Fibroblast of villous mesenchyme (primary cell): ENCODE measurements around the gene TUBGCP3. TPM values are rescaled to one million over a fixed set of nuclear protein-coding genes. Genes with fewer than 3 reads are reported as not detected.

ENCODE experiments used
- DNase-seq: peaks from one replicate; pipeline ENCODE4 v3.0.0-alpha.2; 2010; ENCODE audit warnings: low read depth
- H3K4me3 ChIP-seq: 2 replicates; pipeline ENCODE4 v1.5.1; 2011; ENCODE audit warnings: low read depth, mild to moderate bottlenecking, low read length
- total RNA-seq: library from RNA; depleted of rRNA; stranded (reverse); fragments of >200 nt; gene quantifications from 2 replicates; pipeline ENCODE4 v1.2.3, GENCODE V29; 2012
- TF ChIP-seq, protein P1 (sequence below): IDR thresholded peaks from 2 replicates; pipeline ENCODE4 v1.5.1; 2012; ENCODE audit warnings: low read depth, mild to moderate bottlenecking, low read length; ENCODE audit not compliant: insufficient read depth

Gene TUBGCP3
- total RNA-seq, 1 donor = 15.5 TPM

DNA sequence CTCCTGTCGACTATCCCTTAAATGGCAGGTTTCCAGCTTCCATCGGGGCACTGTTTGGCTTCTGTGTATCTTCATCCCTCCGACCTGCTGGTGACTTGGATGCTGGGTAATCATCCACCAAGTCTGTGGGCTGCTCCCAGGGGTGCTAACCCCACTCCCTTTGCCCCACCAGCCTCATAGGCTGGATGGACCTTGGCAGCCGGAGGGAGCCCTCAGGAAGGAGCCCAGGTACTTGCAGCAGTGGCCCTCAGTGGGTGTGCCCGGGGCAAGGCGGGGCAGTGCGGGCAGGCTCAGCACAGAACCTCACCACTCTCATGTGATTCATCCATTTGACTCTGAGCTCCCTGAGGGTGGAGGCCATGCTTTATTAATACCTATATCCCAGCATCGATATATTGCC, 27.4 kb upstream of the TUBGCP3 start:
- H3K4me3 ChIP-seq = no peak overlapping the region
- no peak for DNase-seq
- TF ChIP-seq, protein P1, sequence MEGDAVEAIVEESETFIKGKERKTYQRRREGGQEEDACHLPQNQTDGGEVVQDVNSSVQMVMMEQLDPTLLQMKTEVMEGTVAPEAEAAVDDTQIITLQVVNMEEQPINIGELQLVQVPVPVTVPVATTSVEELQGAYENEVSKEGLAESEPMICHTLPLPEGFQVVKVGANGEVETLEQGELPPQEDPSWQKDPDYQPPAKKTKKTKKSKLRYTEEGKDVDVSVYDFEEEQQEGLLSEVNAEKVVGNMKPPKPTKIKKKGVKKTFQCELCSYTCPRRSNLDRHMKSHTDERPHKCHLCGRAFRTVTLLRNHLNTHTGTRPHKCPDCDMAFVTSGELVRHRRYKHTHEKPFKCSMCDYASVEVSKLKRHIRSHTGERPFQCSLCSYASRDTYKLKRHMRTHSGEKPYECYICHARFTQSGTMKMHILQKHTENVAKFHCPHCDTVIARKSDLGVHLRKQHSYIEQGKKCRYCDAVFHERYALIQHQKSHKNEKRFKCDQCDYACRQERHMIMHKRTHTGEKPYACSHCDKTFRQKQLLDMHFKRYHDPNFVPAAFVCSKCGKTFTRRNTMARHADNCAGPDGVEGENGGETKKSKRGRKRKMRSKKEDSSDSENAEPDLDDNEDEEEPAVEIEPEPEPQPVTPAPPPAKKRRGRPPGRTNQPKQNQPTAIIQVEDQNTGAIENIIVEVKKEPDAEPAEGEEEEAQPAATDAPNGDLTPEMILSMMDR = no peak

DNA sequence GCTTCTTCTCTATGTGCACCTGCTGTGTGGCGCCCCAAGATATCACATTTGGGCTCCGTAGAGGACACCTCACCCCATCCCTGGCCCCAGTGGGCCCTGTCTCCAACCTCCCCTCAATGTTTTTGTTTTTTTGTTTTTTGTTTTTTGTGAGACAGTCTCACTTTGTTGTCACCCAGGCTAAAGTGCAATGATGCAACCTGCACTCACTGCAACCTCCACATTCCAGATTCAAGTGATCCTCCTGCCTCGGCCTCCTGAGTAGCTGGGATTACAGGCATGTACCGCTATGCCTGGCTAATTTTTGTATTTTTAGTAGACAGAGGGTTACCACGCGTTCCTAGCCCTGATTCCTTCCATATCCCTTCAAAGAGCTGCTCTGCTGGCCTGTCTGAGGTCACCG, 26.9 kb upstream of the TUBGCP3 start:
- H3K4me3 ChIP-seq = no peak overlapping the region
- TF ChIP-seq, protein P1 = no peak
- DNase-seq = no peak

DNA sequence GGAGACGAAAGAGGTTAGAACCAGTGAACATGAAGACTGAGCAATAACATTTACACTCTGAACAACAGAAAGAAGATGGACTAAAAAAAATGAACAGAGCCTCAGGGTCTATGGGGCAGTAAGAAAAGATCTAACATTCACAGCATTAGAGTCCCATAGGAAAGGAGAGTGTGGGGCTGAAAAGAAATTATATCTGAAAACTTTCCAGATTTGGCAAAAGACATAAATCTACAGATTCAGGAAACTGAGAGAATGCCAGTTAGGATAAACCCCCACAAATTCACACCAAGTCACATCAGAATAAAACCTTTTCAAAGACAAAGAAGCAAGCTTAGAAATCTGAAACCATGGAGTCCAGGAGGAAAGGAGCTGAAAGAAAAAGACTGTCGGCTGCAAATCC, 20.3 kb upstream of the TUBGCP3 start:
- H3K4me3 ChIP-seq = no peak overlapping the region
- TF ChIP-seq, protein P1 = no peak

DNA sequence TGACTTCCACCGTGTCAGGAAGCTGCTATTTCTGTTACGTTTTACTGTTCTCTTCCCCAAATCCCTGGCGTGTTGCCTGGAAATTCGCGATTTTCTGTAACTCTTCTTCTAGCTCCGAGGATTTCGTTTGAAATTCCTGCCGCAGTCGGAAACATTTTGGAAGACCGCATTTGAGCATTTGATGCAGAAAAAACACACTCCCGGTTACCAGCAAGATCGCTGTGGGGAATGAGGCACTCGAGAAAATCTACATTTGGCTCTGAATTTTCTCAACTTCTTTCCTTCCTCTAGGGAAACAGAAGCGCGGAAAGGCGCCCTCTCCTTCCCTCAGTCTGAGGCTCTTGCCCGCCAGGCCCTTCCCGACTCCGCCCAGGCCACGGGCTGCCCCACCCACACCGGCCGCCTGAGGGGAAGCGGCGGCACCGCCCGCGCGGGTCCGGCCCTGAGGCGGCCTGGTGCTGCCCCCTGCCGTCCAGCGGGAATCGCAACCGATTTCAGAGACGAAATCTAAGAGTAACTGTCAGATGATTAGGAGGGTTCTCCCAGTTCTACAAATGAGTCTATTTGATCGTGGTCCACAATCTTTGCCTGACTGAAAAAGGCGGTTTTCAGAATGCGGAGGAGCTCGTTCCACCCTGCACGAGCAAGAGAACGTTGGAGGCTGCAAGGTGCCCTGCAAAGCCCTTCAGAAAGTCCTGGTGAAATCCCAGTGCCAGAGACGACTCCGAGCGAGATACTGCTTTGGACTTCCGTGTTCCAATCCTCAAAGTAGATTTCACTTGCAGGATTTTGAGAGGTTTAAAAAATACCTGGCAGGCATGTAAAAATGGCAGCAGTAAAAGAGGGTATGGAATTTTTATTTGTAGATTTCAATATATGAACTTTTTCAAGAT, 18.4 kb upstream of the TUBGCP3 start:
- TF ChIP-seq, protein P1 = peak; percentile 93

More for the DNA sequence above, 20.3 kb upstream of the TUBGCP3 start:
- DNase-seq = no peak

DNA sequence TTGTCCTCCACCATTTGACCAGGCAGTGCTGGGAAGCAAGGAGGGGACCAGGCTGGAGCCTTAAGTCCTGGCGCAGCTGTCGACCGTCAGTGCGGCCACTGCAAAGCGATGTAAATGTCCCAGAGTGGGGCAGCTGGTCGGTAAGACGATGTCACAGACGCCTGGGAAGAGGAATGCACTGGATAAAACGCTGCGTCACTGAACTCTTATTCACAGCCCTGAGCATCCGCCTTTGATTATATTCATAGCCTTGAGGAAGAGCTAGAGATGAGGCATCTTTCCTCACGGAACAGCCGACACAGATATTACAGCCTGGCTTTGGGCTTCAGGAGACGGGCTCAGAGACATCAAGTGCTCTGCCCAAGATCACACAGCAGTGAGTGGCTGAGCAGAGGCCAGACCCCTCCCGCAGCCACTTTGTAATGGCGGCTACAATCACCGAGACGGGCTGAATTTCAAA, 17.6 kb upstream of the TUBGCP3 start:
- DNase-seq = peak; percentile 24
- TF ChIP-seq, protein P1 = no peak
- H3K4me3 ChIP-seq = peak overlapping the region; percentile 72

More for the DNA sequence above, 18.4 kb upstream of the TUBGCP3 start:
- H3K4me3 ChIP-seq = peak overlapping the region; percentile 72
- peak; percentile 88 for DNase-seq

DNA sequence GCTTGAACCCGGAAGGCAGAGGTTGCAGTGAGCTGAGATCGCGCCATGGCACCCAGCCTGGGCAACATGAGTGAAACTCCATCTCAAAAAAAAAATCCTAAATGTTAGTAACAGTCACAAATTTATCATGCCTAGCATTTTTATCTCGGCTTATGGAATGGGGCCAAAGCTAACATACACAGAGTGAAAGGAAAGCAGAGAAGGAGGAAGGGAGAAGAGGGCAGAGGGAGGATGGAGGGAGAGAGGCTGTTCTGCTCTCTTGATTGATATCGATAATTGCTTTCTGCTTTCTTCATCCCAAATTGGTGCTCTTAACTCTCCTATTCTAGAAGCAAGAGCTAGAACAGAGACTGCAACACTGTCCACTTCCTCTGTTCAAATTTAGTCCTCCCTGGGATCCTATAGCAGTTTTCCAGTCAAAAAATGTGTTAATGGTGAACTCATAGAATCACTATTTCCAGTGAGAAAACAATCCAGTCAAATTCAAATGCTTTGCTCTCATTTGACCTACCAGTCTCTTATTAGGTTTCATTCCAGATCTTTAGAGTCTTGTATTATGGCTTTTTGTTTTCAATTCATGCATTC, 15.8 kb upstream of the TUBGCP3 start:
- TF ChIP-seq, protein P1 = no peak
- H3K4me3 ChIP-seq = no peak overlapping the region
- no peak for DNase-seq
